GM12801 (cell line): ENCODE data around the gene B3GALT6.

Experiments
- CTCF ChIP-seq: IDR thresholded peaks from one replicate; pipeline ENCODE4 v1.5.1; 2011; ENCODE audit warnings: control low read depth; ENCODE audit not compliant: insufficient read length; ENCODE audit errors: extremely low read depth

The B3GALT6 gene

GRCh38 chr1:1228187-1228586 is 3.9 kb upstream of the B3GALT6 start:
- TF ChIP-seq CTCF, result no peak

GRCh38 chr1:1228596-1229321 is 3.3 kb upstream of the B3GALT6 start:
- TF ChIP-seq CTCF, result no peak

- TF ChIP-seq CTCF, result no peak
These were observed 2.3 kb upstream of the B3GALT6 start for GRCh38 chr1:1229770-1230169.

- no peak for TF ChIP-seq CTCF
These were observed 1.2 kb upstream of the B3GALT6 start for GRCh38 chr1:1230656-1231399.

GRCh38 chr1:1231400-1232207 is 433 bp upstream of the B3GALT6 start, which contains the start of gene SDF4:
Gene SDF4, minus strand, starts transcription at chr1:1232001. Its CDS starts 3,229 bp downstream, at chr1:1228772.
- TF ChIP-seq CTCF, result no peak

GRCh38 chr1:1232796-1233566 is 944 bp downstream of the B3GALT6 start:
- no peak for TF ChIP-seq CTCF

- TF ChIP-seq CTCF, result no peak
These were observed 1.5 kb downstream of the B3GALT6 start for GRCh38 chr1:1233567-1233892.
